OCI-LY3 (cell line): Measurements from ENCODE around the gene C4A.
"Not testable (repeated sequence)": the region's sequence is repeated elsewhere in the genome, so short reads cannot be mapped to it uniquely, and the experiment has no call there.

ENCODE experiments used
- H2AFZ ChIP-seq: fragments of 200-600, 300-600 bp; shearing (Covaris generic); 2 replicates; pipeline ENCODE4 v1.6.0; 2014; ENCODE audit warnings: antibody characterized with exemption, low read depth, low read length
- H3K27ac ChIP-seq: fragments of 200-600, 300-600 bp; sonication (generic); 2 replicates; pipeline ENCODE4 v1.5.1; 2014; ENCODE audit warnings: mild to moderate bottlenecking, low read length, moderate library complexity, mixed read lengths
- H3K27me3 ChIP-seq: fragments of 200-600, 300-600 bp; sonication (generic); 2 replicates; pipeline ENCODE4 v1.6.1; 2014; ENCODE audit warnings: low read depth, low read length, mixed read lengths
- H3K36me3 ChIP-seq: fragments of 200-600, 300-600 bp; sonication (generic); replicated peaks from 2 replicates; pipeline ENCODE3; 2014; ENCODE audit warnings: low read depth, low read length, mixed read lengths
- H3K4me1 ChIP-seq: fragments of 300-600, 200-600 bp; sonication (generic); 2 replicates; pipeline ENCODE4 v1.6.1; 2014; ENCODE audit warnings: low read length, mixed read lengths
- H3K4me2 ChIP-seq: fragments of 200-600, 300-600 bp; sonication (generic); 2 replicates; pipeline ENCODE4 v1.6.1; 2014; ENCODE audit warnings: low read length, mixed read lengths
- H3K4me3 ChIP-seq: fragments of 300-600, 200-600 bp; sonication (generic); 2 replicates; pipeline ENCODE4 v1.5.1; 2014; ENCODE audit warnings: antibody characterized with exemption, mild to moderate bottlenecking, low read length, moderate library complexity
- H3K79me2 ChIP-seq: fragments of 300-600, 200-600 bp; shearing (Covaris generic); 2 replicates; pipeline ENCODE4 v1.6.1; 2014; ENCODE audit warnings: mild to moderate bottlenecking, low read length, mixed read lengths
- H3K9ac ChIP-seq: fragments of 300-600, 200-600 bp; shearing (Covaris generic); 2 replicates; pipeline ENCODE4 v1.6.0; 2014; ENCODE audit warnings: mild to moderate bottlenecking, low read length, moderate library complexity
- H3K9me3 ChIP-seq: fragments of 200-600, 300-600 bp; shearing (Covaris generic); 2 replicates; pipeline ENCODE4 v1.6.1; 2014; ENCODE audit warnings: low read length, mixed read lengths; ENCODE audit not compliant: insufficient read depth
- H4K20me1 ChIP-seq: fragments of 200-600, 300-600 bp; sonication (generic); 2 replicates; pipeline ENCODE4 v1.6.1; 2016; ENCODE audit warnings: low read length, mixed read lengths; ENCODE audit not compliant: insufficient read depth
- EZH2phosphoT487 ChIP-seq: fragments of 200-600 bp; shearing (Covaris generic); IDR thresholded peaks from 2 replicates; pipeline ENCODE4 v1.6.1; 2018; ENCODE audit warnings: antibody characterized with exemption, mixed run types, low read depth
- TF ChIP-seq, protein P1 (sequence below): fragments of 200-600, 300-600 bp; sonication (generic); IDR thresholded peaks from 2 replicates; pipeline ENCODE4 v1.5.1; 2014; ENCODE audit warnings: antibody characterized with exemption, low read length, low read depth

Gene C4A

DNA sequence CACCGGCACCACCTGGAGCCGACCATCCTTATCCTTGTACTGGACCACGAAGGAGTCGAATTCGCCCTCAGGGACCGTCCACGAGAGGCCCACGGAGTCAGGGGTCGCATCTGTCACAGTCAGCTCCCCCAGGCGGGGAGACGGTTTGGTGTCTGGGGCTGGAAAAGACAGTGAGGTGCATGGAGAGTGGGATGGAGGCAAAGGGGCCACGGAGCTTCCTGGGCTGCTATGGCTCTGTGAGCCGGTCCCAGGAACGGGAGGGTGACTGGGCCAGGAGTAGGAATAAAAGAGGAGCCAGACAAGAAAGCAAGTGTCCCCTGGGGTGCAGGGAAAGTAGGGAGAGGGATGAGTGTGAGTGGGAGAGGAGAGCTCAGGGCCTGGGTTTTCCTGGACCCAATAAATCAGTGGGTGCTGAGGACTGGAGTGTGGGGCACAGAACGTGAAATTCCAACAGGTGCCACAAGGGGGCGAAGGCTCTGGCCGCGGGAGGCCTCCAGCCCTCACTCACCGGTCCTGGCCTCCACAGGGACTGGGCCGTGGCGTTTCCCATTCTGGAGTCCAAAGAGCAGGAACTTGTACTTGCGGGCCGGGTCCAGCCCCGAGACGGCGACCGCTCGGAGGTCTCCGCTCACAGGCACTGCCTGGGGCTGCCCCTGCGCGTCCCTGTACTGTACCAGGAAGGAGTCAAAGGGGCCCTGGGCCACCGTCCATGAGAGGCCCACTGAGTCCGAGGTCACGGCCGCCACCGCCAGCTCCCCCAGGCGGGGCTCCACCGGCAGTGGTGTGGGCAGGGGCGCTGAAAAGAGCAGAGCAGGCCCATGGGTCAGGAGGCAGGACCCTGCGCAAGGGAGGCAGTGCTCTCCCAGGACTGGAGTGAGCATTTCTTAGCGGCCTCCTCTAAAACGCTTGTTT is 66.3 kb downstream of the C4A start:
- peak overlapping the region; percentile 97 for H2AFZ ChIP-seq

DNA sequence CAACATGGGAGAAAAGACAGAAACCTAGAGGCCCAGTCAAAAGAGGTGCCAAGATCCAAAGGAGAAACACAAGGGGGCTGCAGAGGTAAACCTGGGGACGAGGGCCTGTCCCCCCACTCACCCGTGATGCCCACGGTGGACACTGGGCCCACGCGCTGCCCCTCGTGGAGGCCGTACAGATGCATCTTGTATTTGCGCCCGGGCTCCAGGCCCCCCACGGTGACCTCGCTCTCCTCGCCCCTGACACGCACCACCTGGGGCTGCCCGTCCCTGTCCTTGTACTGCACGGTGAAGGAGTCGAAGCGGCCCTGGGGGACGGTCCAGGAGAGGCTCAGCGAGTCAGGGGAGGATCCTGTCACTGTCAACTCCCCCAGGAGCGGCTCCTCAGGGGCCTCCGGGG is 67.3 kb downstream of the C4A start:
- H3K9me3 ChIP-seq, H3K27me3 ChIP-seq, H3K79me2 ChIP-seq, H3K9ac ChIP-seq, H3K4me2 ChIP-seq, H3K36me3 ChIP-seq, H3K4me1 ChIP-seq, H3K4me3 ChIP-seq, H4K20me1 ChIP-seq, H2AFZ ChIP-seq, H3K27ac ChIP-seq: not testable (repeated sequence)

More for the DNA sequence above, 66.3 kb downstream of the C4A start:
- H3K9me3 ChIP-seq = no peaks in the 10 kb centered on the region
- H3K4me3 ChIP-seq = peak overlapping the region; percentile 69
- H3K36me3 ChIP-seq = no peaks in the 10 kb centered on the region
- H3K27ac ChIP-seq = no peak overlapping the region
- H3K79me2 ChIP-seq = no peaks in the 10 kb centered on the region
- peak overlapping the region; percentile 70 for H3K4me2 ChIP-seq
- no peak for TF ChIP-seq EZH2phosphoT487
- TF ChIP-seq, protein P1, sequence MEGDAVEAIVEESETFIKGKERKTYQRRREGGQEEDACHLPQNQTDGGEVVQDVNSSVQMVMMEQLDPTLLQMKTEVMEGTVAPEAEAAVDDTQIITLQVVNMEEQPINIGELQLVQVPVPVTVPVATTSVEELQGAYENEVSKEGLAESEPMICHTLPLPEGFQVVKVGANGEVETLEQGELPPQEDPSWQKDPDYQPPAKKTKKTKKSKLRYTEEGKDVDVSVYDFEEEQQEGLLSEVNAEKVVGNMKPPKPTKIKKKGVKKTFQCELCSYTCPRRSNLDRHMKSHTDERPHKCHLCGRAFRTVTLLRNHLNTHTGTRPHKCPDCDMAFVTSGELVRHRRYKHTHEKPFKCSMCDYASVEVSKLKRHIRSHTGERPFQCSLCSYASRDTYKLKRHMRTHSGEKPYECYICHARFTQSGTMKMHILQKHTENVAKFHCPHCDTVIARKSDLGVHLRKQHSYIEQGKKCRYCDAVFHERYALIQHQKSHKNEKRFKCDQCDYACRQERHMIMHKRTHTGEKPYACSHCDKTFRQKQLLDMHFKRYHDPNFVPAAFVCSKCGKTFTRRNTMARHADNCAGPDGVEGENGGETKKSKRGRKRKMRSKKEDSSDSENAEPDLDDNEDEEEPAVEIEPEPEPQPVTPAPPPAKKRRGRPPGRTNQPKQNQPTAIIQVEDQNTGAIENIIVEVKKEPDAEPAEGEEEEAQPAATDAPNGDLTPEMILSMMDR = peak; percentile 52
- H3K27me3 ChIP-seq = peaks cover 6% of the 10 kb centered on the region
- no peaks in the 10 kb centered on the region for H4K20me1 ChIP-seq
- H3K9ac ChIP-seq = peak overlapping the region; percentile 13; the same call in 1 of the 2 replicates
- H3K4me1 ChIP-seq = peaks cover 4% of the 10 kb centered on the region; the same call in 1 of the 2 replicates

DNA sequence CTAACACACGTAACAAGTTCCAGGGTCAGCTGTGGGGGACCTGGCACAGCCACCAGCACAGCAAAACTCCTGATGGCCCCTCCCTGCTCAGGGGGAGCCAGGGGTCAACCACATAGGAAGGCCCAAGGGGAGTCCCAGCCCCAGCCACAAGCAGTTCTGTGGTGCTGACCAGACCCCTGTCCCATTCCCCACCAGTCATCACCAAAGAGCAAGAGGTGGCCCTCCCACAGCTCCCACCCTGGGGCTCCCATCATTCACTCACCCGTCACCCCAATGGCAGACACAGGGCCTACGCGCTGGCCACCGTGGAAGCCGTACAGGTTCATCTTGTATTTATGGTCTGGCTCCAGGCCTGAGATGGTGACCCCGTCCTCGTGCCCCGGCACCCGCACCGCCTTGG is 67.9 kb downstream of the C4A start:
- H4K20me1 ChIP-seq, H3K27ac ChIP-seq, H3K79me2 ChIP-seq, H2AFZ ChIP-seq, H3K4me2 ChIP-seq, H3K36me3 ChIP-seq, H3K9me3 ChIP-seq, H3K9ac ChIP-seq, H3K27me3 ChIP-seq, H3K4me3 ChIP-seq, H3K4me1 ChIP-seq: not testable (repeated sequence)

DNA sequence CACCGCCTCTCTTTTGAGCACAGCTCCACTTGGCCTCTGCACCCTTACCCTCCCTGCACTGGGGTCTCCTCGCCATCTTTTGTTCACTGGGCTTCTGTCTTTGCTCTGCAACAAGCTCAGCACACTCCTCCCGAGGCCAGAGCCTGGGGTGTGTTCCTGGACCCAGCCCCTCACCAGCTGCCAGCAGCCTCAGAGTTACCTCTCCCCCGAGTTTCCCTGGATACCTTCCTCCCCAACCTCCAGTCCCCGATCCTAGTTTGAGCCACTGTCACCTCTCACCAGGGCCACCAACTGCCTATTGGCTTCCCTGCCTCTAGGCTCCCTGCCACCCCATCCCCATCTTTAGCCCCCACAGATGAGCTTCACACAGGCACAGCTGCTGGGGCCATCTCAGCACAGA is 68.7 kb downstream of the C4A start:
- peaks cover 4% of the 10 kb centered on the region; the same call in 1 of the 2 replicates for H3K4me1 ChIP-seq
- H3K27ac ChIP-seq = no peak overlapping the region
- no peaks in the 10 kb centered on the region for H3K36me3 ChIP-seq
- TF ChIP-seq, protein P1 = no peak
- TF ChIP-seq EZH2phosphoT487 = no peak
- no peak overlapping the region for H3K4me3 ChIP-seq
- no peak overlapping the region for H3K9ac ChIP-seq
- no peak overlapping the region for H2AFZ ChIP-seq
- no peaks in the 10 kb centered on the region for H3K9me3 ChIP-seq
- H3K27me3 ChIP-seq = peaks cover 6% of the 10 kb centered on the region
- no peaks in the 10 kb centered on the region for H4K20me1 ChIP-seq
- no peaks in the 10 kb centered on the region for H3K79me2 ChIP-seq
- H3K4me2 ChIP-seq = no peak overlapping the region
